HFFc6 (cell line): ENCODE results near the gene HTR7. TPM values are rescaled to one million over a fixed set of nuclear protein-coding genes. Genes with fewer than 3 reads are reported as not detected.

Source experiments
- DNase-seq: peaks from one replicate; pipeline ENCODE4 v3.0.0-alpha.2; 2018
- H3K27ac Mint-ChIP-seq: 2 replicates; pipeline ENCODE4 v1.8.0; 2020; ENCODE audit warnings: mild to moderate bottlenecking, mixed read lengths
- H3K27me3 Mint-ChIP-seq: 2 replicates; pipeline ENCODE4 v1.8.0; 2021; ENCODE audit warnings: mild to moderate bottlenecking, moderate library complexity, mixed read lengths; ENCODE audit not compliant: insufficient read depth
- H3K36me3 Mint-ChIP-seq: 2 replicates; pipeline ENCODE4 v1.8.0; 2021; ENCODE audit warnings: low read depth, mixed read lengths
- H3K4me1 Mint-ChIP-seq: 2 replicates; pipeline ENCODE4 v1.8.0; 2020; ENCODE audit warnings: low read depth, mixed read lengths
- H3K4me3 Mint-ChIP-seq: 2 replicates; pipeline ENCODE4 v1.8.0; 2020; ENCODE audit warnings: mild to moderate bottlenecking, moderate library complexity, mixed read lengths
- H3K9me3 Mint-ChIP-seq: 2 replicates; pipeline ENCODE4 v1.8.0; 2020; ENCODE audit warnings: mild to moderate bottlenecking, mixed read lengths
- CTCF ChIP-seq: fragments of 200-600 bp; sonication (generic); IDR thresholded peaks from 2 replicates; pipeline ENCODE4 v1.5.0; 2021; ENCODE audit warnings: antibody characterized with exemption, mild to moderate bottlenecking
- total RNA-seq, 6 experiments: library from RNA; stranded (reverse); fragmentation: NEBNext Ultra II Directional; extraction: Animal tissue kit (Norgen Biotek cat#: 25700); gene quantifications; 2 replicates in 1 of 6; 3 replicates in 5 of 6; pipeline ENCODE4 v1.2.3, GENCODE V29; 2021

HTR7 gene
- total RNA-seq, 6 experiments from 2014 or later = 0.23 to 0.50 (median 0.30) TPM

GRCh38 chr10:90695915-90696676, 161.7 kb downstream of the HTR7 start:
- H3K27ac Mint-ChIP-seq = no peak overlapping the region

More at GRCh38 chr10:90695915-90696676, 161.7 kb downstream of the HTR7 start:
- Mint-ChIP-seq H3K36me3 (no peaks in the 10 kb centered on the region), H3K4me3 (no peak overlapping the region), H3K9me3 (0 out of 2 replicates have a peak, but pooled peaks cover 4% of the 10 kb centered on the region), H3K4me1 (no peaks in the 10 kb centered on the region), H3K27me3 (peaks cover 1% of the 10 kb centered on the region; the same call in 1 of the 2 replicates)
- no peak for TF ChIP-seq CTCF
- DNase-seq = no peak

Other genes starting within 250 kb of the HTR7 start
- 10 to 100 TPM; 31.2 to 48.3 (median 42.4) TPM for gene RPP30, start 13.9 kb upstream of the HTR7 start, total RNA-seq
- 10 to 100 TPM in 2 of 6 experiments, 1 to 10 TPM in 4; 4.9 to 15.8 (median 5.9) TPM for gene ANKRD1, start 63.0 kb upstream of the HTR7 start, total RNA-seq